HG02610 (cell line): Measurements from ENCODE around the gene CFAP90.
A peak's percentile ranks its signal among the peaks of the same experiment; 100 is the strongest.

Experiments used
- ATAC-seq: cut with Tn5 transposase; IDR thresholded peaks from one replicate; pipeline ENCODE4 v1.9.1; 2021; ENCODE audit warnings: mild to moderate bottlenecking, moderate library complexity; ENCODE audit not compliant: unreplicated experiment

The CFAP90 gene

GRCh38 chr5:7850395-7851239 is at the start of gene CFAP90:
CFAP90 (minus strand) TSS chr5:7851133; CDS start chr5:7851021, 112 bp downstream.
- ATAC-seq: no peak

- no peak for ATAC-seq
Observed at GRCh38 chr5:7897014-7897600, 46.2 kb upstream of the CFAP90 start.

- peak; percentile 94 for ATAC-seq
Observed at GRCh38 chr5:7894860-7895259, 43.9 kb upstream of the CFAP90 start.

GRCh38 chr5:7894439-7894838 is 43.5 kb upstream of the CFAP90 start:
- no peak for ATAC-seq

GRCh38 chr5:7888901-7889300 is 38.0 kb upstream of the CFAP90 start:
- ATAC-seq: no peak

GRCh38 chr5:7886849-7887475 is 36.0 kb upstream of the CFAP90 start:
- no peak for ATAC-seq

- ATAC-seq: no peak
Observed at GRCh38 chr5:7884491-7885267, 33.7 kb upstream of the CFAP90 start.

GRCh38 chr5:7882926-7883325 is 32.0 kb upstream of the CFAP90 start:
- ATAC-seq: no peak

GRCh38 chr5:7881816-7882215 is 30.9 kb upstream of the CFAP90 start:
- no peak for ATAC-seq

- no peak for ATAC-seq
Observed at GRCh38 chr5:7881091-7881490, 30.2 kb upstream of the CFAP90 start.

GRCh38 chr5:7878381-7878873 is 27.5 kb upstream of the CFAP90 start:
- peak; percentile 98 for ATAC-seq

- ATAC-seq: no peak
Observed at GRCh38 chr5:7877851-7878250, 26.9 kb upstream of the CFAP90 start.

- ATAC-seq: peak; percentile 48
Observed at GRCh38 chr5:7876867-7877266, 25.9 kb upstream of the CFAP90 start.

- ATAC-seq: no peak
Observed at GRCh38 chr5:7875151-7875550, 24.2 kb upstream of the CFAP90 start.

- no peak for ATAC-seq
Observed at GRCh38 chr5:7874639-7875038, 23.7 kb upstream of the CFAP90 start.

- ATAC-seq: no peak
Observed at GRCh38 chr5:7873216-7873615, 22.3 kb upstream of the CFAP90 start.

- no peak for ATAC-seq
Observed at GRCh38 chr5:7872517-7873130, 21.7 kb upstream of the CFAP90 start.

- ATAC-seq: peak; percentile 16
Observed at GRCh38 chr5:7871653-7872052, 20.7 kb upstream of the CFAP90 start.

GRCh38 chr5:7869474-7870136 is 18.7 kb upstream of the CFAP90 start:
- peak; percentile 26 for ATAC-seq
